HepG2 (cell line): ENCODE data around the gene BCL2A1. TPM values are rescaled to one million over a fixed set of nuclear protein-coding genes. Genes with fewer than 3 reads are reported as not detected.
A peak's percentile ranks its signal among the peaks of the same experiment; 100 is the strongest.

ENCODE experiments used
- CENPX ChIP-seq: sonication (generic); formaldehyde crosslinking; IDR thresholded peaks from 2 replicates; pipeline ENCODE4 v1.9.0; 2021; ENCODE audit warnings: mild to moderate bottlenecking, missing genetic modification reagents, moderate library complexity
- EZH2 ChIP-seq: conservative IDR thresholded peaks from 2 replicates; pipeline ENCODE4 v1.6.1; 2012; ENCODE audit warnings: mild to moderate bottlenecking, low read depth, low read length, moderate library complexity
- FOXP1 ChIP-seq, 2 experiments: fragments of 450-650 bp in 1 of 2; IDR thresholded peaks; 2 replicates each; pipeline ENCODE4 v1.6.1; 2017 to 2018; ENCODE audit warnings: antibody characterized with exemption in 1 of 2
- GTF2F1 ChIP-seq: fragments of 150-350 bp; IDR thresholded peaks from 2 replicates; pipeline ENCODE4 v1.6.1; 2014; ENCODE audit warnings: low read length
- GTF3A ChIP-seq: sonication (generic); formaldehyde crosslinking; conservative IDR thresholded peaks from 2 replicates; pipeline ENCODE4 v1.4.0; 2020; ENCODE audit warnings: mild to moderate bottlenecking, missing genetic modification reagents
- ISX ChIP-seq: sonication (generic); formaldehyde crosslinking; conservative IDR thresholded peaks from 2 replicates; pipeline ENCODE4 v1.5.0; 2020; ENCODE audit warnings: missing genetic modification reagents
- NFE2 ChIP-seq: sonication (generic); formaldehyde crosslinking; IDR thresholded peaks from 2 replicates; pipeline ENCODE4 v1.4.0; 2020; ENCODE audit warnings: missing genetic modification reagents
- PBX2 ChIP-seq: IDR thresholded peaks from 2 replicates; pipeline ENCODE4 v1.6.1; 2016; ENCODE audit warnings: control low read depth
- PITX1 ChIP-seq: sonication (generic); formaldehyde crosslinking; IDR thresholded peaks from 2 replicates; pipeline ENCODE4 v1.5.1; 2020; ENCODE audit warnings: mild to moderate bottlenecking, missing genetic modification reagents
- RCOR2 ChIP-seq: IDR thresholded peaks from 2 replicates; pipeline ENCODE4 v1.6.1; 2016; ENCODE audit warnings: missing biosample characterization, missing genetic modification reagents
- SATB2 ChIP-seq: sonication (generic); formaldehyde crosslinking; IDR thresholded peaks from 2 replicates; pipeline ENCODE4 v1.5.0; 2020; ENCODE audit warnings: missing genetic modification reagents
- SP1 ChIP-seq, 2 experiments: fragments of 450-650 bp in 1 of 2; sonication (generic) in 1 of 2; formaldehyde crosslinking in 1 of 2; IDR thresholded peaks; 2 replicates each; pipeline versions ENCODE4 v1.4.0 to v1.6.1; 2016 to 2020; ENCODE audit warnings: missing genetic modification reagents in 1 of 2
- TEAD2 ChIP-seq: sonication (generic); formaldehyde crosslinking; IDR thresholded peaks from 2 replicates; pipeline ENCODE4 v1.9.0; 2021; ENCODE audit warnings: missing genetic modification reagents
- ZGPAT ChIP-seq: IDR thresholded peaks from 2 replicates; pipeline ENCODE4 v1.6.1; 2016; ENCODE audit warnings: mild to moderate bottlenecking
- ZNF138 ChIP-seq: sonication (generic); formaldehyde crosslinking; IDR thresholded peaks from 2 replicates; pipeline ENCODE4 v1.5.0; 2020; ENCODE audit warnings: mild to moderate bottlenecking, low read depth, missing genetic modification reagents
- ZNF142 ChIP-seq: sonication (generic); formaldehyde crosslinking; IDR thresholded peaks from 2 replicates; pipeline ENCODE4 v1.4.0; 2020; ENCODE audit warnings: missing genetic modification reagents
- ZNF24 ChIP-seq: fragments of 450-650 bp; IDR thresholded peaks from 2 replicates; pipeline ENCODE4 v1.6.1; 2017; ENCODE audit warnings: antibody characterized with exemption, mild to moderate bottlenecking
- ZNF484 ChIP-seq: sonication (generic); formaldehyde crosslinking; IDR thresholded peaks from 2 replicates; pipeline ENCODE4 v1.5.1; 2020; ENCODE audit warnings: mild to moderate bottlenecking, low read depth, missing genetic modification reagents, borderline replicate concordance
- ZNF567 ChIP-seq: sonication (generic); formaldehyde crosslinking; IDR thresholded peaks from 2 replicates; pipeline ENCODE4 v1.8.1; 2023; ENCODE audit warnings: mild to moderate bottlenecking, missing genetic modification reagents, borderline replicate concordance
- ZSCAN12 ChIP-seq: sonication (generic); formaldehyde crosslinking; IDR thresholded peaks from 2 replicates; pipeline ENCODE4 v1.9.0; 2021; ENCODE audit warnings: mild to moderate bottlenecking, missing genetic modification reagents
- polyA plus RNA-seq, 8 experiments: library from polyadenylated mRNA; depleted of rRNA in 3 of 8; stranded (reverse) in 7 of 8; unstranded in 1 of 8; fragments of >200 nt; fragmentation: Illumina TruSeq in 4 of 8; extraction: Trizol in 4 of 8; gene quantifications; 2 replicates each; pipeline versions ENCODE4 v1.2.1 to v1.2.3, GENCODE V29; 2011 to 2016; ENCODE audit warnings: low read depth in 4 of 8, missing spikeins in 1 of 8, mixed read lengths in 1 of 8; ENCODE audit not compliant: insufficient read depth in 1 of 8
- total RNA-seq, 5 experiments: library from RNA; depleted of rRNA; stranded (reverse); fragments of >200 nt; fragmentation: Illumina TruSeq; extraction: Trizol; gene quantifications; 2 replicates each; pipeline ENCODE4 v1.2.3, GENCODE V29; 2016; ENCODE audit warnings: low read depth in 1 of 5

The BCL2A1 gene
- total and polyA plus RNA-seq, 2 of the 13 experiments (the other 11 are each of a cell fraction or from before 2014, with no cell fraction given): 0.08 to 0.31 TPM

- TF ChIP-seq PBX2 (CRISPR knock-in tag): no peak
- no peak for TF ChIP-seq EZH2
- no peak for TF ChIP-seq CENPX (CRISPR knock-in tag)
- TF ChIP-seq GTF2F1: no peak
- TF ChIP-seq ISX (CRISPR knock-in tag): no peak
- no peak for TF ChIP-seq SATB2
- TF ChIP-seq TEAD2 (CRISPR knock-in tag): no peak
- TF ChIP-seq NFE2 (CRISPR knock-in tag): no peak
- TF ChIP-seq ZGPAT (CRISPR knock-in tag): peak; percentile 39; the same call in 1 of the 2 replicates
- no peak; the same call in none of the 2 replicates for TF ChIP-seq PITX1 (CRISPR knock-in tag)
- TF ChIP-seq ZNF142 (CRISPR knock-in tag): no peak
- no peak for TF ChIP-seq GTF3A (CRISPR knock-in tag)
- TF ChIP-seq FOXP1 (IDR thresholded peaks at IDR 0.05): no peak
- peak; percentile 44; the same call in 1 of the 2 replicates for TF ChIP-seq FOXP1 (CRISPR knock-in tag; IDR thresholded peaks at IDR 0.05)
- TF ChIP-seq ZNF138 (CRISPR knock-in tag): no peak
- TF ChIP-seq SP1 (IDR thresholded peaks at IDR 0.05): no peak
- no peak for TF ChIP-seq SP1 (CRISPR knock-in tag; IDR thresholded peaks at IDR 0.05)
- no peak for TF ChIP-seq ZNF567 (CRISPR knock-in tag)
- TF ChIP-seq ZNF484: no peak
- no peak for TF ChIP-seq ZSCAN12
- TF ChIP-seq RCOR2 (CRISPR knock-in tag): no peak; the same call in none of the 2 replicates
- 0 out of 2 replicates have a peak, but pooled peaks have one; percentile 21 for TF ChIP-seq ZNF24
These were observed 7.9 kb upstream of the BCL2A1 start (continued) for GRCh38 chr15:79978655-79979514.
